Measurements from ENCODE around the gene PDCD10.

The PDCD10 gene

DNA sequence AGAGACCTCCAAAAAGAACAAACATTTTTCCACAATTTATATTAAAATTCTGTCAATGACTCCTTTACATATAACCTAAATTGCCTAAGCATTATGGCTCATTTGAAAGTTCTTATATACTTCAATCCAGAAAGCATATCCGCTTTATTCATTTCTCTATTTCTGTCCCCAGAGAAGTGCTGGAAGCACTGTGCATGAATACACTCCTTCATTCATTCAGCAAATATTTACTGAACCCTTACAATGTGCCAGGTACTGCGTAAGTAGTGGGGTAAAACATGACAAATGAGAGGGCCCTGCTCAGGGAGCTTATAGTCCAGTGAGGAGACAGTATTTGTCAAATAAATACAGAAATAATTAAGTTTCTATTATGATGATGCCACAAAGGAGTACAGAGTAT lies 3.3 kb downstream of the PDCD10 start:
- WGBS, 2 donors (ENCODE audit: extremely low coverage in 2 of 2, insufficient read length in 2 of 2, insufficient replicate concordance in 1 of 2) = no CpG with 5 or more reads among the region's 2 CpGs
- Histone ChIP-seq H2AK5ac (ENCODE audit: low read depth, low read length) (no peak overlapping the region), H4K91ac (ENCODE audit: low read depth, low read length, poor library complexity) (no peak overlapping the region), H3K27me3 (ENCODE audit: control insufficient read depth in 3 of 3, insufficient read depth in 3 of 3, low read depth in 1 of 3, low read length in 3 of 3) (no peaks in the 10 kb centered on the region), H3K4me1 (ENCODE audit: control insufficient read depth in 2 of 2, insufficient read depth in 1 of 2, low read depth in 1 of 2, low read length in 2 of 2) (peaks cover 2% of the 10 kb centered on the region in 2 donors), H3K4me2 (ENCODE audit: insufficient read depth, low read length, poor library complexity, severe bottlenecking) (no peak overlapping the region), H3K18ac (ENCODE audit: low read length) (no peak overlapping the region), H3K36me3 (replicated peaks in 1 of 2; ENCODE audit: control insufficient read depth in 2 of 2, insufficient read depth in 2 of 2, low read length in 2 of 2) (peaks cover 0 to 5% of the 10 kb centered on the region in 2 donors), H3K4ac (ENCODE audit: low read length) (no peak overlapping the region), H2BK12ac (ENCODE audit: low read length) (no peak overlapping the region), H3K9me3 (replicated peaks in 1 of 2; ENCODE audit: control insufficient read depth in 2 of 2, insufficient read depth in 1 of 2, low read depth in 1 of 2, low read length in 2 of 2) (no peaks in the 10 kb centered on the region), H4K8ac (ENCODE audit: low read depth, low read length) (no peak overlapping the region), H3K14ac (ENCODE audit: low read length) (no peak overlapping the region), H3K79me1 (ENCODE audit: low read depth, low read length) (peaks cover 2% of the 10 kb centered on the region), H3K23ac (ENCODE audit: low read depth, low read length, poor library complexity) (no peak overlapping the region), H3K4me3 (ENCODE audit: low read length in 2 of 2) (no peak overlapping the region), H2AFZ (ENCODE audit: low read length) (no peak overlapping the region), H2BK15ac (ENCODE audit: low read length) (no peak overlapping the region), H3K9ac (ENCODE audit: low read depth, low read length, poor library complexity) (no peak overlapping the region), H2BK5ac (ENCODE audit: low read length) (no peak overlapping the region), H2BK120ac (ENCODE audit: low read depth, low read length) (no peak overlapping the region), H3K27ac (replicated peaks; ENCODE audit: low read length) (no peak overlapping the region)
- no peak for DNase-seq (ENCODE audit: low spot score)

DNA sequence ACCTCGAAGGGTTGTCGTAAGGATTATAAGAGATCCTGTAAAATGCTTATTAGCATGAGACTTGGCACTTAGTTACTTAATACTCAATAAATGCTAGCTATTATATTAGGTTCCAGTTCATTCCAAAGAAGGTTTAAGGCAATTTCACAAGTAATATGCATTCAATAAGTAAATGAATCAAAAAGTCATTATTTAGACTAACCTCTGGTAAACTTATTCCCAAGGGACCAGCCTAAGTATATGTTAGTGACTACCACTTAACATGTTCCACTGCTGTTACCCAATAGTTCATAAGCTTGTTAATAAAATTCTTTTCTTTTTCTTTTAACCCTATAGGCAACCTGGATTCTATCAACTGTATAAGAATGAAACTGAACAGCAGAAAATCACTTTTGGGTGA lies 5.1 kb downstream of the PDCD10 start:
- Histone ChIP-seq H3K4me1 (ENCODE audit: control insufficient read depth in 2 of 2, insufficient read depth in 1 of 2, low read depth in 1 of 2, low read length in 2 of 2) (peaks cover 0 to 2% of the 10 kb centered on the region in 2 donors), H2BK5ac (ENCODE audit: low read length) (no peak overlapping the region), H2BK120ac (ENCODE audit: low read depth, low read length) (no peak overlapping the region), H2BK15ac (ENCODE audit: low read length) (no peak overlapping the region), H3K9me3 (replicated peaks in 1 of 2; ENCODE audit: control insufficient read depth in 2 of 2, insufficient read depth in 1 of 2, low read depth in 1 of 2, low read length in 2 of 2) (no peaks in the 10 kb centered on the region), H3K9ac (ENCODE audit: low read depth, low read length, poor library complexity) (no peak overlapping the region), H3K23ac (ENCODE audit: low read depth, low read length, poor library complexity) (no peak overlapping the region), H4K91ac (ENCODE audit: low read depth, low read length, poor library complexity) (no peak overlapping the region), H3K14ac (ENCODE audit: low read length) (no peak overlapping the region), H3K4me3 (ENCODE audit: low read length in 2 of 2) (no peak overlapping the region), H2AK5ac (ENCODE audit: low read depth, low read length) (no peak overlapping the region), H2BK12ac (ENCODE audit: low read length) (no peak overlapping the region), H3K27me3 (ENCODE audit: control insufficient read depth in 3 of 3, insufficient read depth in 3 of 3, low read depth in 1 of 3, low read length in 3 of 3) (no peaks in the 10 kb centered on the region), H3K4me2 (ENCODE audit: insufficient read depth, low read length, poor library complexity, severe bottlenecking) (no peak overlapping the region), H3K27ac (replicated peaks; ENCODE audit: low read length) (no peak overlapping the region), H3K36me3 (replicated peaks in 1 of 2; ENCODE audit: control insufficient read depth in 2 of 2, insufficient read depth in 2 of 2, low read length in 2 of 2) (peaks cover 0 to 5% of the 10 kb centered on the region in 2 donors), H3K79me1 (ENCODE audit: low read depth, low read length) (peaks cover 2% of the 10 kb centered on the region), H3K4ac (ENCODE audit: low read length) (no peak overlapping the region), H3K18ac (ENCODE audit: low read length) (no peak overlapping the region), H2AFZ (ENCODE audit: low read length) (no peak overlapping the region), H4K8ac (ENCODE audit: low read depth, low read length) (no peak overlapping the region)
- no CpG with 5 or more reads among the region's 2 CpGs for WGBS, 2 donors (ENCODE audit: extremely low coverage in 2 of 2, insufficient read length in 2 of 2, insufficient replicate concordance in 1 of 2)
- no peak for DNase-seq (ENCODE audit: low spot score)

DNA sequence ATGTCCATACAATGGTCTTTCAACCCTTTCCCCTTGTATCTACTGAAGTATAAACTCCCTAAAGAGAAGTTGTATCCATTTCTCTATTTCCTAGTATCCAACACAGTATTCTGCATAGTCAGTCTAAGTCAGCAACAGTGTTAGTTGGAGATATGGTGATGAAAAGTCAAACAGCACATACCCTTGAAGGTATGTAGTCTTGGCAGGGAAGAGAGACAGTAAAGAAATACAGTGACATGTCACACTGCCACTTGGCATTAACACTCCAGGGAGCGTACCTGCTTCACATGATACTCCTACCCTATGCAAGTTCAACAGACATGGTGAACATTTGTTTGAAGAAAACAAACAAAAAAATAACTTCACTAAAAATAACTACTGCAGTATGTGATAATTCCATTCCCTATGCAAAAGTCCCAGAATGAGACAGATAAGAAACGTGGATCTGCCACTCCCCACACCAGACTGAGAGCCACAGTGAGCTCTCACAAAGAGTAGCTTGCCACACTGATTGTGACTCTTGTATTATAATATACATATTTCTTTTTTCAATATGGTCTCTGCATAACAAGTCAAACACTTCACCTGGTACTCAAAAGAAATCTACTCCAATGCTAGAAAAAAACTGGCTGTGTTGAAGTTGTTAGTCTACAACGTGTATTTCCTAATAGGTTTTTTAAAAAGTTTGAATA lies 5.9 kb downstream of the PDCD10 start:
- Histone ChIP-seq H2BK15ac (ENCODE audit: low read length) (no peak overlapping the region), H3K79me1 (ENCODE audit: low read depth, low read length) (peaks cover 2% of the 10 kb centered on the region), H2BK120ac (ENCODE audit: low read depth, low read length) (no peak overlapping the region), H3K4me3 (ENCODE audit: low read length in 2 of 2) (no peak overlapping the region), H4K8ac (ENCODE audit: low read depth, low read length) (no peak overlapping the region), H3K14ac (ENCODE audit: low read length) (no peak overlapping the region), H3K4me1 (ENCODE audit: control insufficient read depth in 2 of 2, insufficient read depth in 1 of 2, low read depth in 1 of 2, low read length in 2 of 2) (no peaks in the 10 kb centered on the region), H4K91ac (ENCODE audit: low read depth, low read length, poor library complexity) (no peak overlapping the region), H3K27ac (replicated peaks; ENCODE audit: low read length) (no peak overlapping the region), H3K4me2 (ENCODE audit: insufficient read depth, low read length, poor library complexity, severe bottlenecking) (no peak overlapping the region), H2BK12ac (ENCODE audit: low read length) (no peak overlapping the region), H3K23ac (ENCODE audit: low read depth, low read length, poor library complexity) (no peak overlapping the region), H3K9ac (ENCODE audit: low read depth, low read length, poor library complexity) (no peak overlapping the region), H3K18ac (ENCODE audit: low read length) (no peak overlapping the region), H2AK5ac (ENCODE audit: low read depth, low read length) (no peak overlapping the region), H3K27me3 (ENCODE audit: control insufficient read depth in 3 of 3, insufficient read depth in 3 of 3, low read depth in 1 of 3, low read length in 3 of 3) (no peaks in the 10 kb centered on the region), H2AFZ (ENCODE audit: low read length) (no peak overlapping the region), H3K9me3 (replicated peaks in 1 of 2; ENCODE audit: control insufficient read depth in 2 of 2, insufficient read depth in 1 of 2, low read depth in 1 of 2, low read length in 2 of 2) (no peaks in the 10 kb centered on the region), H3K36me3 (replicated peaks in 1 of 2; ENCODE audit: control insufficient read depth in 2 of 2, insufficient read depth in 2 of 2, low read length in 2 of 2) (peaks cover 0 to 5% of the 10 kb centered on the region in 2 donors), H3K4ac (ENCODE audit: low read length) (no peak overlapping the region), H2BK5ac (ENCODE audit: low read length) (no peak overlapping the region)
- WGBS, 2 donors (ENCODE audit: extremely low coverage in 2 of 2, insufficient read length in 2 of 2, insufficient replicate concordance in 1 of 2) = no CpG with 5 or more reads among the region's 3 CpGs
- no peak for DNase-seq (ENCODE audit: low spot score)

DNA sequence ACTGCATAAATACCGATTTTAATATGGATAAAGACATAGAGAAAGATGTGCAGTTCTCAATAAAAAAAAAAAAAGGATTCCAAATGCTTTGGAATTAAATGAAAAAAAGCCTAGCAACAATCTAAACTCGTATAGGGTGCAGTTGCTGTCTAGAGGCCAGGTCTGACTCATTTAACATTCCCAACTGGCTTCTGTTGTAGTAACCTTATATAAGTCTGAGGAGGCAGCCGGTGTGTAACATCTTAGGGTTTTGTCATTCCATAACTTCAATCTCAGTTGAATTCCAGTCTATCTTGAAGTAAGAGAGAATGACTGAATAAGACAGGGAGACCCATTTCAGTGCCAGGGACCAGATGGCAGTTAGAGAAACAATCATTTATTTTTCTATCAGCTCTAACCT lies 6.5 kb downstream of the PDCD10 start:
- peaks cover 0 to 5% of the 10 kb centered on the region in 2 donors for H3K36me3 ChIP-seq (replicated peaks in 1 of 2; ENCODE audit: control insufficient read depth in 2 of 2, insufficient read depth in 2 of 2, low read length in 2 of 2)

More for the DNA sequence above, 6.5 kb downstream of the PDCD10 start:
- Histone ChIP-seq H3K23ac (ENCODE audit: low read depth, low read length, poor library complexity) (no peak overlapping the region), H2BK5ac (ENCODE audit: low read length) (no peak overlapping the region), H3K27ac (replicated peaks; ENCODE audit: low read length) (no peak overlapping the region), H3K4me2 (ENCODE audit: insufficient read depth, low read length, poor library complexity, severe bottlenecking) (no peak overlapping the region), H4K91ac (ENCODE audit: low read depth, low read length, poor library complexity) (no peak overlapping the region), H3K27me3 (ENCODE audit: control insufficient read depth in 3 of 3, insufficient read depth in 3 of 3, low read depth in 1 of 3, low read length in 3 of 3) (no peaks in the 10 kb centered on the region), H3K9ac (ENCODE audit: low read depth, low read length, poor library complexity) (no peak overlapping the region), H2AK5ac (ENCODE audit: low read depth, low read length) (no peak overlapping the region), H2BK12ac (ENCODE audit: low read length) (no peak overlapping the region), H3K4me3 (ENCODE audit: low read length in 2 of 2) (no peak overlapping the region), H2BK15ac (ENCODE audit: low read length) (no peak overlapping the region), H3K18ac (ENCODE audit: low read length) (no peak overlapping the region), H3K4ac (ENCODE audit: low read length) (no peak overlapping the region), H4K8ac (ENCODE audit: low read depth, low read length) (no peak overlapping the region), H3K14ac (ENCODE audit: low read length) (no peak overlapping the region), H3K9me3 (replicated peaks in 1 of 2; ENCODE audit: control insufficient read depth in 2 of 2, insufficient read depth in 1 of 2, low read depth in 1 of 2, low read length in 2 of 2) (no peaks in the 10 kb centered on the region), H2AFZ (ENCODE audit: low read length) (no peak overlapping the region), H2BK120ac (ENCODE audit: low read depth, low read length) (no peak overlapping the region), H3K4me1 (ENCODE audit: control insufficient read depth in 2 of 2, insufficient read depth in 1 of 2, low read depth in 1 of 2, low read length in 2 of 2) (no peaks in the 10 kb centered on the region), H3K79me1 (ENCODE audit: low read depth, low read length) (peaks cover 2% of the 10 kb centered on the region)
- no peak for DNase-seq (ENCODE audit: low spot score)
- no CpG with 5 or more reads among the region's 3 CpGs for WGBS, 2 donors (ENCODE audit: extremely low coverage in 2 of 2, insufficient read length in 2 of 2, insufficient replicate concordance in 1 of 2)
